Activated CD4-positive, alpha-beta memory T cell treated with anti-CD3 and anti-CD28 coated beads for 36 hours (primary cell): Measurements from ENCODE around the gene SEZ6. TPM values are rescaled to one million over a fixed set of nuclear protein-coding genes. Genes with fewer than 3 reads are reported as not detected.
A peak's percentile ranks its signal among the peaks of the same experiment; 100 is the strongest.
"Not testable (repeated sequence)": the region's sequence is repeated elsewhere in the genome, so short reads cannot be mapped to it uniquely, and the experiment has no call there.

Experiments used
- CTCF ChIA-PET: fragments of 350-600 bp; sonication (Branson Sonifier 250); formaldehyde crosslinking; loops from one replicate; lab custom pipeline; 2021; ENCODE audit warnings: antibody characterized with exemption, inconsistent platforms; lab: Charles Lee
- POLR2A ChIA-PET: fragments of 350-600 bp; sonication (Branson Sonifier 250); formaldehyde crosslinking; loops from one replicate; lab custom pipeline; 2021; ENCODE audit warnings: antibody characterized with exemption; lab: Charles Lee
- DNase-seq: peaks from one replicate; pipeline ENCODE4 v3.0.0-alpha.2; 2020
- H3K27ac Mint-ChIP-seq: one replicate; pipeline ENCODE4 v1.8.0; 2021; ENCODE audit warnings: mixed read lengths
- H3K27me3 Mint-ChIP-seq: one replicate; pipeline ENCODE4 v1.8.0; 2021; ENCODE audit warnings: mixed read lengths
- H3K36me3 Mint-ChIP-seq: one replicate; pipeline ENCODE4 v1.8.0; 2021; ENCODE audit warnings: mixed read lengths
- H3K4me1 Mint-ChIP-seq: one replicate; pipeline ENCODE4 v1.8.0; 2021; ENCODE audit warnings: low read depth, mixed read lengths
- H3K4me3 Mint-ChIP-seq: one replicate; pipeline ENCODE4 v1.8.0; 2021; ENCODE audit warnings: mild to moderate bottlenecking, mixed read lengths
- H3K9me3 Mint-ChIP-seq: one replicate; pipeline ENCODE4 v1.8.0; 2021; ENCODE audit warnings: mixed read lengths
- intact Hi-C: fragments of 100-400 bp; cut with micrococcal nuclease; formaldehyde crosslinking; loops from one replicate; pipeline ENCODE4 v1.15.1; 2023
- total RNA-seq, 2 experiments: library from RNA; stranded (reverse); gene quantifications; one replicate each; pipeline ENCODE4 v1.2.3, GENCODE V29; 2021

The SEZ6 gene
- total RNA-seq, 2 experiments from 2014 or later, result not detected

- intact Hi-C loops, result no loop called here
- H3K27ac Mint-ChIP-seq, result peak overlapping the region; percentile 64
- H3K4me3 Mint-ChIP-seq, result no peak overlapping the region
- ChIA-PET POLR2A (interaction anchor here (0.6 kb wide), 1 partner anchor 11 kb away, joined by 5 read pairs; the partner anchor contains the start of gene PHF12), CTCF (interaction anchor here (0.6 to 2.3 kb wide), 5 partner anchors 9 to 177 kb away, joined by 3 to 8 read pairs (median 5); no protein-coding TSS in a partner anchor)
- H3K4me1 Mint-ChIP-seq, result peaks cover 84% of the 10 kb centered on the region
- DNase-seq, result no peak
- no peaks in the 10 kb centered on the region for H3K27me3 Mint-ChIP-seq
- H3K9me3 Mint-ChIP-seq, result no peaks in the 10 kb centered on the region
- peaks cover 25% of the 10 kb centered on the region for H3K36me3 Mint-ChIP-seq
Observed at GRCh38 chr17:28940142-28940541, 65.7 kb downstream of the SEZ6 start.

GRCh38 chr17:28938552-28938951 is 67.3 kb downstream of the SEZ6 start:
- no peak overlapping the region for H3K4me3 Mint-ChIP-seq
- intact Hi-C loops, result no loop called here
- no peak overlapping the region for H3K27ac Mint-ChIP-seq
- peaks cover 17% of the 10 kb centered on the region for H3K36me3 Mint-ChIP-seq
- no peak for DNase-seq
- ChIA-PET POLR2A (interaction anchor here (1.0 to 1.3 kb wide), 2 partner anchors 8 to 11 kb away, joined by 3 to 4 read pairs; no protein-coding TSS in a partner anchor), CTCF (interaction anchor here (1.0 to 2.3 kb wide), 7 partner anchors 11 to 212 kb away, joined by 3 to 8 read pairs (median 6); partner anchors contain the start of gene TLCD1)
- no peaks in the 10 kb centered on the region for H3K27me3 Mint-ChIP-seq
- H3K4me1 Mint-ChIP-seq, result peaks cover 79% of the 10 kb centered on the region
- H3K9me3 Mint-ChIP-seq, result no peaks in the 10 kb centered on the region

GRCh38 chr17:28937044-28937729 is 68.6 kb downstream of the SEZ6 start:
- Mint-ChIP-seq H3K27me3 (no peaks in the 10 kb centered on the region), H3K4me1 (peaks cover 76% of the 10 kb centered on the region), H3K4me3 (no peak overlapping the region), H3K27ac (no peak overlapping the region), H3K9me3 (no peaks in the 10 kb centered on the region), H3K36me3 (peaks cover 11% of the 10 kb centered on the region)
- ChIA-PET CTCF (interaction anchor here (0.8 to 2.2 kb wide), 7 partner anchors 10 to 210 kb away, joined by 3 to 7 read pairs (median 4); no protein-coding TSS in a partner anchor), POLR2A (interaction anchor here (1.3 kb wide), 1 partner anchor 15 kb away, joined by 5 read pairs; the partner anchor contains the start of gene PHF12)
- intact Hi-C loops, result no loop called here
- no peak for DNase-seq

GRCh38 chr17:28935744-28936460 is 69.9 kb downstream of the SEZ6 start:
- H3K36me3 Mint-ChIP-seq, result peaks cover 8% of the 10 kb centered on the region
- CTCF ChIA-PET, result interaction anchor here (1.3 to 1.6 kb wide), 2 partner anchors 181 to 209 kb away, joined by 4 read pairs; no protein-coding TSS in a partner anchor
- no peak overlapping the region for H3K4me3 Mint-ChIP-seq
- DNase-seq, result no peak
- no peaks in the 10 kb centered on the region for H3K27me3 Mint-ChIP-seq
- POLR2A ChIA-PET, result interaction anchor here (1.2 to 1.3 kb wide), 2 partner anchors 10 to 38 kb away, joined by 3 to 4 read pairs; no protein-coding TSS in a partner anchor
- no peaks in the 10 kb centered on the region for H3K9me3 Mint-ChIP-seq
- H3K4me1 Mint-ChIP-seq, result peaks cover 67% of the 10 kb centered on the region
- intact Hi-C loops, result no loop called here
- peak overlapping the region; percentile 18 for H3K27ac Mint-ChIP-seq

GRCh38 chr17:28934508-28934907 is 71.3 kb downstream of the SEZ6 start:
- DNase-seq, H3K27me3 Mint-ChIP-seq: not testable (repeated sequence)
- POLR2A ChIA-PET, result interaction anchor here (1.3 kb wide), 1 partner anchor 36 kb away, joined by 3 read pairs; no protein-coding TSS in a partner anchor

GRCh38 chr17:28929787-28930186 is 76.0 kb downstream of the SEZ6 start:
- Mint-ChIP-seq H3K4me3 (no peak overlapping the region), H3K36me3 (peaks cover 42% of the 10 kb centered on the region), H3K27me3 (no peaks in the 10 kb centered on the region), H3K27ac (peak overlapping the region; percentile 18), H3K4me1 (peaks cover 58% of the 10 kb centered on the region), H3K9me3 (peaks cover 20% of the 10 kb centered on the region)
- POLR2A ChIA-PET, result no interaction called here
- DNase-seq, result no peak
- CTCF ChIA-PET, result interaction anchor here (0.7 to 1.4 kb wide), 9 partner anchors 12 to 188 kb away, joined by 3 to 4 read pairs (median 3); no protein-coding TSS in a partner anchor
- intact Hi-C loops, result no loop called here

More at GRCh38 chr17:28934508-28934907, 71.3 kb downstream of the SEZ6 start:
- intact Hi-C loops, H3K9me3 Mint-ChIP-seq, H3K4me3 Mint-ChIP-seq, H3K27ac Mint-ChIP-seq: not testable (repeated sequence)
- CTCF ChIA-PET, result interaction anchor here (0.9 to 1.6 kb wide), 3 partner anchors 9 to 19 kb away, joined by 3 to 5 read pairs (median 4); no protein-coding TSS in a partner anchor
- H3K36me3 Mint-ChIP-seq, result peaks cover 16% of the 10 kb centered on the region
- peaks cover 61% of the 10 kb centered on the region for H3K4me1 Mint-ChIP-seq

- H3K4me3 Mint-ChIP-seq, result no peak overlapping the region
- peaks cover 61% of the 10 kb centered on the region for H3K4me1 Mint-ChIP-seq
- DNase-seq, result peak; percentile 71
- no peaks in the 10 kb centered on the region for H3K27me3 Mint-ChIP-seq
- peak overlapping the region; percentile 87 for H3K27ac Mint-ChIP-seq
- POLR2A ChIA-PET, result interaction anchor here (1.6 kb wide), 1 partner anchor 22 kb away, joined by 9 read pairs; no protein-coding TSS in a partner anchor
- peaks cover 20% of the 10 kb centered on the region for H3K9me3 Mint-ChIP-seq
- H3K36me3 Mint-ChIP-seq, result peaks cover 53% of the 10 kb centered on the region
- intact Hi-C loops, result no loop called here
- CTCF ChIA-PET, result interaction anchor here (1.3 to 4.2 kb wide), 6 partner anchors 10 to 201 kb away, joined by 4 to 18 read pairs (median 6); no protein-coding TSS in a partner anchor
Observed at GRCh38 chr17:28928061-28928460, 77.8 kb downstream of the SEZ6 start.

GRCh38 chr17:28926786-28927185 is 79.0 kb downstream of the SEZ6 start:
- ChIA-PET CTCF (interaction anchor here (1.3 to 4.2 kb wide), 7 partner anchors 11 to 200 kb away, joined by 4 to 18 read pairs (median 6); no protein-coding TSS in a partner anchor), POLR2A (interaction anchor here (1.2 to 1.6 kb wide), 3 partner anchors 20 to 23 kb away, joined by 5 to 9 read pairs (median 5); no protein-coding TSS in a partner anchor)
- no peak for DNase-seq
- Mint-ChIP-seq H3K36me3 (peaks cover 61% of the 10 kb centered on the region), H3K4me1 (peaks cover 60% of the 10 kb centered on the region), H3K9me3 (peaks cover 20% of the 10 kb centered on the region), H3K27ac (peak overlapping the region; percentile 87), H3K4me3 (no peak overlapping the region), H3K27me3 (no peaks in the 10 kb centered on the region)
- intact Hi-C loops, result loop anchor here (1.0 kb wide), 3 partner anchors 20 to 32 kb away; partner anchors contain the start of gene PHF12

- H3K36me3 Mint-ChIP-seq, result peaks cover 65% of the 10 kb centered on the region
- DNase-seq, result no peak
- H3K27ac Mint-ChIP-seq, result peak overlapping the region; percentile 87
- H3K4me3 Mint-ChIP-seq, result peak overlapping the region; percentile 50
- ChIA-PET CTCF (interaction anchor here (1.1 to 4.2 kb wide), 8 partner anchors 11 to 200 kb away, joined by 3 to 18 read pairs (median 6); partner anchors contain the start of gene DHRS13), POLR2A (interaction anchor here (1.1 to 1.6 kb wide), 5 partner anchors 9 to 199 kb away, joined by 3 to 5 read pairs (median 4); no protein-coding TSS in a partner anchor)
- peaks cover 20% of the 10 kb centered on the region for H3K9me3 Mint-ChIP-seq
- intact Hi-C loops, result loop anchor here (1.0 kb wide), 3 partner anchors 20 to 32 kb away; partner anchors contain the start of gene PHF12
- H3K4me1 Mint-ChIP-seq, result peaks cover 60% of the 10 kb centered on the region
- no peaks in the 10 kb centered on the region for H3K27me3 Mint-ChIP-seq
Observed at GRCh38 chr17:28926366-28926765, 79.5 kb downstream of the SEZ6 start.

GRCh38 chr17:28925912-28926365 is 79.9 kb downstream of the SEZ6 start:
- Mint-ChIP-seq H3K9me3 (peaks cover 20% of the 10 kb centered on the region), H3K4me3 (peak overlapping the region; percentile 50), H3K4me1 (peaks cover 59% of the 10 kb centered on the region), H3K27ac (peak overlapping the region; percentile 87), H3K27me3 (no peaks in the 10 kb centered on the region), H3K36me3 (peaks cover 67% of the 10 kb centered on the region)
- intact Hi-C loops, result loop anchor here (1.0 kb wide), 3 partner anchors 20 to 32 kb away; partner anchors contain the start of gene PHF12
- CTCF ChIA-PET, result interaction anchor here (1.0 to 4.2 kb wide), 8 partner anchors 10 to 279 kb away, joined by 3 to 18 read pairs (median 6); partner anchors contain the start of gene DHRS13
- peak; percentile 53 for DNase-seq
- POLR2A ChIA-PET, result interaction anchor here (0.9 to 1.6 kb wide), 6 partner anchors 9 to 199 kb away, joined by 3 to 5 read pairs (median 3); partner anchors contain the start of gene FLOT2

GRCh38 chr17:28920201-28920600 is 85.6 kb downstream of the SEZ6 start:
- no peak for DNase-seq
- H3K9me3 Mint-ChIP-seq, result peaks cover 3% of the 10 kb centered on the region
- H3K4me1 Mint-ChIP-seq, result peaks cover 22% of the 10 kb centered on the region
- no peaks in the 10 kb centered on the region for H3K27me3 Mint-ChIP-seq
- intact Hi-C loops, result no loop called here
- H3K36me3 Mint-ChIP-seq, result peaks cover 76% of the 10 kb centered on the region
- H3K27ac Mint-ChIP-seq, result no peak overlapping the region
- ChIA-PET POLR2A (no interaction called here), CTCF (interaction anchor here (1.6 kb wide), 1 partner anchor 10 kb away, joined by 4 read pairs; no protein-coding TSS in a partner anchor)
- no peak overlapping the region for H3K4me3 Mint-ChIP-seq
